ENCODE data around the gene LRRC36. TPM values are rescaled to one million over a fixed set of nuclear protein-coding genes. Genes with fewer than 3 reads are reported as not detected.
A peak's percentile ranks its signal among the peaks of the same experiment; 100 is the strongest.

LRRC36 gene
- total and polyA plus RNA-seq, 2 of the 8 experiments (the other 6 are each of a cell fraction or from before 2014, with no cell fraction given): 0.15 TPM; not detected in 1

DNA sequence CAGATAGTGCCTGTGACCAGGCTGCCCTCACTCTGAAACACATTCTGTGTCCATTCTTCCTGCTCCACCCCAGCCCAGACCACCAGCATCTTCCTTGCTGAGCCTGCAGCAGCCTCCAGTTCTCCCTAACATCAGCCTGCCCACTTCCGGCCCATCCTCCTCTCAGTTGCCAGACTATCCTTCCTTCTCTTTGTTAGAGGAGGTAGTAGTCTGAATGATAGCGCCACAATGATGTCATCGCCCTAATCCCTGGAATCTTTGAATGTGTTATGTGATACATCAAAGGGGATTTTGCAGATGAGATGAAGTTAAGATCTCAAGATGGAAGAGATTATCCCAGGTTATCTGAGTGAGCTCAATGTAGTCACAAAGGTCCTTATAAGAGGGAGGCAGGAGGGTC lies 92.9 kb downstream of the LRRC36 start:
- H2AK5ac ChIP-seq (ENCODE audit: low read depth, low read length): no peak overlapping the region; the same call in 1 of the 2 replicates
- no peaks in the 10 kb centered on the region for H3K9me3 ChIP-seq (ENCODE audit: insufficient read depth in 2 of 2, low read depth in 1 of 2, low read length in 1 of 2)
- H3K4me3 ChIP-seq (ENCODE audit: extremely low read depth in 1 of 4, insufficient read depth in 2 of 4, low read depth in 3 of 4, low read length in 4 of 4): no peak overlapping the region
- H3K27me3 ChIP-seq (replicated peaks in 1 of 4; ENCODE audit: control insufficient read depth in 3 of 4, extremely low read depth in 1 of 4, insufficient read depth in 3 of 4, low read length in 3 of 4): no peaks in the 10 kb centered on the region; a peak in 2 of 7 replicates
- no peaks in the 10 kb centered on the region; the same call in 1 of the 2 replicates for H3K79me1 ChIP-seq (ENCODE audit: low read depth, low read length)
- H3K4ac ChIP-seq (replicated peaks; ENCODE audit: insufficient read length, low read depth, low read length): no peak overlapping the region
- no peak overlapping the region for H4K5ac ChIP-seq (ENCODE audit: insufficient read length, low read depth, low read length)
- DNase-seq (ENCODE audit: low read depth in 1 of 2, low spot score in 2 of 2) (no peak), FAIRE-seq (no peak)
- peak overlapping the region; percentile 67 for H4K91ac ChIP-seq (replicated peaks; ENCODE audit: insufficient read length, low read length)
- H3K56ac ChIP-seq (replicated peaks; ENCODE audit: insufficient read length, low read depth, low read length): no peak overlapping the region
- H2BK15ac ChIP-seq (ENCODE audit: low read length): peak overlapping the region; percentile 92; the same call in 1 of the 2 replicates
- ChIA-PET CTCF (ENCODE audit: partially characterized antibody) (interaction anchor here (0.6 to 24.6 kb wide), 7 partner anchors 8 to 118 kb away, joined by 3 to 476 read pairs (median 48); partner anchors contain the start of gene TPPP3), POLR2A (ENCODE audit: partially characterized antibody) (no interaction called here)
- no peak overlapping the region for H3K27ac ChIP-seq (ENCODE audit: low read depth, low read length)
- no peak overlapping the region for H3K18ac ChIP-seq (ENCODE audit: extremely low read depth, low read length)
- H3K36me3 ChIP-seq (ENCODE audit: control insufficient read depth in 2 of 4, insufficient read depth in 4 of 4, low read length in 3 of 4): no peaks in the 10 kb centered on the region
- no peak overlapping the region for H2AFZ ChIP-seq (ENCODE audit: low read length)
- no peak overlapping the region for H3K9ac ChIP-seq (replicated peaks in 1 of 4; ENCODE audit: extremely low read depth in 1 of 4, low read depth in 3 of 4, low read length in 3 of 4)
- H4K20me1 ChIP-seq (replicated peaks in 1 of 2; ENCODE audit: control insufficient read depth in 1 of 2, insufficient read depth in 2 of 2, low read length in 2 of 2): no peaks in the 10 kb centered on the region
- H3K23me2 ChIP-seq (ENCODE audit: low read depth, low read length): peaks cover 4% of the 10 kb centered on the region; the same call in 1 of the 2 replicates
- H3K4me2 ChIP-seq (ENCODE audit: insufficient read depth in 1 of 2, low read depth in 2 of 2, low read length in 2 of 2): no peak overlapping the region
- 89% methylated on average over 3 of the region's 3 CpGs; no CpG with 5 or more reads in 1 of the 2 experiments for WGBS, 2 experiments (ENCODE audit: extremely low coverage in 1 of 2, insufficient coverage in 1 of 2, insufficient read length in 1 of 2, insufficient replicate concordance in 2 of 2, low coverage in 1 of 2, low lambda C conversion rate in 2 of 2, missing lambda C conversion rate in 1 of 2)
- no peak overlapping the region for H3K23ac ChIP-seq (ENCODE audit: insufficient read length)
- H3K79me2 ChIP-seq (ENCODE audit: control insufficient read depth in 1 of 2, insufficient read depth in 2 of 2, low read length in 2 of 2): no peaks in the 10 kb centered on the region
- H2BK120ac ChIP-seq (replicated peaks; ENCODE audit: low read depth, low read length): no peak overlapping the region
- no peak for TF ChIP-seq CEBPB (IDR thresholded peaks at IDR 0.05; ENCODE audit: low read depth, low read length)
- TF ChIP-seq SIX5 (IDR thresholded peaks at IDR 0.05; ENCODE audit: low read depth, low read length): no peak
- H3K14ac ChIP-seq (ENCODE audit: insufficient read length): no peak overlapping the region
- H2BK12ac ChIP-seq (ENCODE audit: low read depth, low read length): peak overlapping the region; percentile 94; the same call in 1 of the 2 replicates
- H3K4me1 ChIP-seq (replicated peaks in 1 of 4; ENCODE audit: control insufficient read depth in 3 of 4, insufficient read depth in 4 of 4, low read length in 3 of 4): peaks cover 5 to 23% (median 15%) of the 10 kb centered on the region in 4 experiments; a peak in 6 of 7 replicates
- no peak overlapping the region; the same call in 1 of the 2 replicates for H4K8ac ChIP-seq (ENCODE audit: extremely low read depth, insufficient read depth, low read length)
- H2BK5ac ChIP-seq (ENCODE audit: low read depth, low read length): no peak overlapping the region
- H2BK20ac ChIP-seq (ENCODE audit: low read length): peak overlapping the region; percentile 90
